ENCODE measurements around the gene SF3A2.

GRCh38 chr19:2246014-2246620, 9.5 kb downstream of the SF3A2 start:
- TF ChIP-seq, protein P1, sequence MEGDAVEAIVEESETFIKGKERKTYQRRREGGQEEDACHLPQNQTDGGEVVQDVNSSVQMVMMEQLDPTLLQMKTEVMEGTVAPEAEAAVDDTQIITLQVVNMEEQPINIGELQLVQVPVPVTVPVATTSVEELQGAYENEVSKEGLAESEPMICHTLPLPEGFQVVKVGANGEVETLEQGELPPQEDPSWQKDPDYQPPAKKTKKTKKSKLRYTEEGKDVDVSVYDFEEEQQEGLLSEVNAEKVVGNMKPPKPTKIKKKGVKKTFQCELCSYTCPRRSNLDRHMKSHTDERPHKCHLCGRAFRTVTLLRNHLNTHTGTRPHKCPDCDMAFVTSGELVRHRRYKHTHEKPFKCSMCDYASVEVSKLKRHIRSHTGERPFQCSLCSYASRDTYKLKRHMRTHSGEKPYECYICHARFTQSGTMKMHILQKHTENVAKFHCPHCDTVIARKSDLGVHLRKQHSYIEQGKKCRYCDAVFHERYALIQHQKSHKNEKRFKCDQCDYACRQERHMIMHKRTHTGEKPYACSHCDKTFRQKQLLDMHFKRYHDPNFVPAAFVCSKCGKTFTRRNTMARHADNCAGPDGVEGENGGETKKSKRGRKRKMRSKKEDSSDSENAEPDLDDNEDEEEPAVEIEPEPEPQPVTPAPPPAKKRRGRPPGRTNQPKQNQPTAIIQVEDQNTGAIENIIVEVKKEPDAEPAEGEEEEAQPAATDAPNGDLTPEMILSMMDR (IDR thresholded peaks at IDR 0.05; ENCODE audit: borderline replicate concordance, extremely low read depth, low read length, poor library complexity, severe bottlenecking) = no peak
- TF ChIP-seq EZH2 (IDR thresholded peaks at IDR 0.05; ENCODE audit: borderline replicate concordance, low read depth, low read length, severe bottlenecking) = no peak

All from DND-41 (cell line).